Measurements from ENCODE around the gene ANXA2. TPM values are rescaled to one million over a fixed set of nuclear protein-coding genes. Genes with fewer than 3 reads are reported as not detected.

Gene ANXA2
- total RNA-seq, 1 experiment from 2014 or later = 6.7 TPM

DNA sequence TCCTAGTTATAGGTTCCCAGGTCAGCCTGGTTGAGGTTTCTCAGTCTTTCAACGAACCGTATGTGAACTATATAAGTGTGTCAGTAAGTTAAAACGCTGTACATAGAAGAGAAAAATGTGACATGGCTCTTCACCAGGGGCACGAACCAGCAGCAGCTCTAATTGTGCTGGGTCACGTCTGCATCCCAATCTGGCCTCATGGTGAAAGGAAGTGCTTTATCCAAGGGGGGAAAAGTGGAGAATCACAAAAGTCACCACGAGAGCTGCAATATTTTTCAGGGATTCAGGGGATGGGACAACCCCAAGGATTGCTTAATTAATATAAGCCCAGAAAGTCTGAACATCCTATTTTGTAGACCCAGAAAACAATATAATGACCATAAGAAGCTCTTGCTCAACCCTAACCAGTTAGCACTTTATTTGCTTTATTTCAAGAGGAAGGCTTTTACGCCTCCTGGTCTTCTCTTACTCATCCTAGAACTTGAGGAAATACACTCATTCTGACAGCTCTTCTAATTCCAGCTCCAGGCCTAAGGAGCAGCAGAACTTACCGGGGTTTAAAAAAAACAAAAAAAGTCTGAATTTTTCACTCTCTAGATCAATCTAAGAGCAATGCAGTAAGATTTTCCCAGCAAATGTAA, 16.5 kb downstream of the ANXA2 start:
- H3K4me1 ChIP-seq (ENCODE audit: low read length) = no peaks in the 10 kb centered on the region
- no peak overlapping the region for H3K4me3 ChIP-seq (ENCODE audit: low read length)
- no peak for DNase-seq
- H3K9ac ChIP-seq (ENCODE audit: low read length) = no peak overlapping the region
- no peaks in the 10 kb centered on the region for H4K20me1 ChIP-seq (ENCODE audit: insufficient read depth, low read depth, low read length)
- H3K9me3 ChIP-seq (ENCODE audit: low read length) = no peaks in the 10 kb centered on the region
- no peak overlapping the region for H3K27ac ChIP-seq (ENCODE audit: low read length)
- no peaks in the 10 kb centered on the region for H3K27me3 ChIP-seq (ENCODE audit: low read length)
- no peak overlapping the region for H3K4me2 ChIP-seq (ENCODE audit: low read depth, low read length, poor library complexity, severe bottlenecking)
- H3K9me2 ChIP-seq (replicated peaks; ENCODE audit: insufficient read depth, low read length) = no peaks in the 10 kb centered on the region
- no peak overlapping the region for H2AFZ ChIP-seq (ENCODE audit: low read length)
- H3K36me3 ChIP-seq (ENCODE audit: insufficient read depth, low read length) = no peaks in the 10 kb centered on the region
- H3K79me2 ChIP-seq (ENCODE audit: low read length) = no peaks in the 10 kb centered on the region

DNA sequence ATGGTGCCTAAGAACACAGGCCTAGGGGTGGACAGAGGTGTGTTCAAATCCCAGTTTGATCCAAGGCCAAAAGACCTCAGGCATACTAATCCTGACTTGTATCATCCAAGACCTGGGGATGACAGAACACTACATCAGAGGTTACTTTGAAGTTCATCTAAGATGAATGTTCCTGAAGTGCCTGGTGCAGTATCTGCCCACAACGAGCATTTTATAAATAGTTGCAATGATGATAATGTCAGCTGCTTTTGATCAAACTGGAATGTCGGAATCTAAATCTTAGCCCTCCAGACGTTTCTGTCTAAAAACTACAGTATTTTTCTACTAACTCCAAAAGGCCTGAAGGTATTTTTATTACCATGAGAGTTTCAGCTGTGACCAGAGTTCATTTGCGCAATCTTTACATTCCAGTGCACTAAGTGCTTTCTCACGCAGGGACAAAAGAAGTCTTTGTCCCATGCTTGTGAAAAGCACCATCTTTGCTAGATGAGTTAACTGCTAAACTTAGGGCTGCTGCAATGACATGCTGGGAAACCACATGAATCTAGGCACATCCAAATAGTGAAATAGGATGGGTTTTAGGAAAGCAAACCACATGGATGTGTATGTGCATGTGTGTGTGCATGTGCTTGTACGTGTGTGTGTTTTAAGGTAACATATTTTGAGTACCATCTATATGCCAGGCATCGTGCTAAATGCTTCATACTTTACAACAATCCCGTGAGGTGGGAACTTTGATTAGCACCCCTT, 18.1 kb downstream of the ANXA2 start:
- Histone ChIP-seq H3K36me3 (ENCODE audit: insufficient read depth, low read length) (no peaks in the 10 kb centered on the region), H3K27me3 (ENCODE audit: low read length) (no peaks in the 10 kb centered on the region), H3K27ac (ENCODE audit: low read length) (no peak overlapping the region), H3K4me1 (ENCODE audit: low read length) (no peaks in the 10 kb centered on the region), H3K4me3 (ENCODE audit: low read length) (no peak overlapping the region), H3K9me2 (replicated peaks; ENCODE audit: insufficient read depth, low read length) (no peaks in the 10 kb centered on the region), H3K9ac (ENCODE audit: low read length) (no peak overlapping the region), H3K9me3 (ENCODE audit: low read length) (no peaks in the 10 kb centered on the region), H4K20me1 (ENCODE audit: insufficient read depth, low read depth, low read length) (no peaks in the 10 kb centered on the region), H3K4me2 (ENCODE audit: low read depth, low read length, poor library complexity, severe bottlenecking) (no peak overlapping the region), H2AFZ (ENCODE audit: low read length) (no peak overlapping the region), H3K79me2 (ENCODE audit: low read length) (no peaks in the 10 kb centered on the region)
- no peak for DNase-seq

- Histone ChIP-seq H4K20me1 (ENCODE audit: insufficient read depth, low read depth, low read length) (no peaks in the 10 kb centered on the region), H3K4me3 (ENCODE audit: low read length) (no peak overlapping the region), H3K9me3 (ENCODE audit: low read length) (no peaks in the 10 kb centered on the region), H3K27me3 (ENCODE audit: low read length) (no peaks in the 10 kb centered on the region), H3K36me3 (ENCODE audit: insufficient read depth, low read length) (no peaks in the 10 kb centered on the region), H3K27ac (ENCODE audit: low read length) (no peak overlapping the region), H2AFZ (ENCODE audit: low read length) (no peak overlapping the region), H3K9ac (ENCODE audit: low read length) (no peak overlapping the region), H3K9me2 (replicated peaks; ENCODE audit: insufficient read depth, low read length) (no peaks in the 10 kb centered on the region), H3K4me2 (ENCODE audit: low read depth, low read length, poor library complexity, severe bottlenecking) (no peak overlapping the region), H3K4me1 (ENCODE audit: low read length) (no peaks in the 10 kb centered on the region), H3K79me2 (ENCODE audit: low read length) (no peaks in the 10 kb centered on the region)
- DNase-seq = no peak
Measured at GRCh38 chr15:60379185-60379524, 18.6 kb downstream of the ANXA2 start.

DNA sequence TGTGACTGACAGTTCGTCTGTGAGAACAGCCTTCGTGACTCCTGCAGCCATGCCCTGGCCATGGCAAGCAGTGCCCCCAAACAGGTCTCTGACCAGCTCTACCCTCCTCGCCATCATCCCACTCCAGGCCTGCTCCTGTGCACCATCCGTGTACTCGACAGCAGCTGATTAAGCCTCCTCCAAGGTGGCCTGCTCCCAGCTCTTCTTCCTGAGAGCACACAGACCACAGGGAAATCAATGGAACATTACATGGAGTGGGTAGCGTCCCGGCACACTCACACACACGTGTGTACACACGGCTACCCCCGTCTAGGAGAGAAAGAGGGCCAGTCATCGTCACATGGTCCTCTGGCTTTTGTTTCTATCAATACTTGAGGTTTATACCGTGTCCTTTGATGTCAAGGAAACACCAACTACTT, 21.1 kb downstream of the ANXA2 start:
- no peak overlapping the region for H3K9ac ChIP-seq (ENCODE audit: low read length)
- no peaks in the 10 kb centered on the region for H3K9me2 ChIP-seq (replicated peaks; ENCODE audit: insufficient read depth, low read length)
- no peak for DNase-seq
- H3K9me3 ChIP-seq (ENCODE audit: low read length) = no peaks in the 10 kb centered on the region
- no peak overlapping the region for H3K4me2 ChIP-seq (ENCODE audit: low read depth, low read length, poor library complexity, severe bottlenecking)
- no peaks in the 10 kb centered on the region for H3K4me1 ChIP-seq (ENCODE audit: low read length)
- H3K79me2 ChIP-seq (ENCODE audit: low read length) = no peaks in the 10 kb centered on the region
- H3K36me3 ChIP-seq (ENCODE audit: insufficient read depth, low read length) = no peaks in the 10 kb centered on the region
- no peaks in the 10 kb centered on the region for H3K27me3 ChIP-seq (ENCODE audit: low read length)
- no peak overlapping the region for H3K4me3 ChIP-seq (ENCODE audit: low read length)
- no peak overlapping the region for H2AFZ ChIP-seq (ENCODE audit: low read length)
- H3K27ac ChIP-seq (ENCODE audit: low read length) = no peak overlapping the region
- H4K20me1 ChIP-seq (ENCODE audit: insufficient read depth, low read depth, low read length) = no peaks in the 10 kb centered on the region

- Histone ChIP-seq H3K4me1 (ENCODE audit: low read length) (no peaks in the 10 kb centered on the region), H3K79me2 (ENCODE audit: low read length) (no peaks in the 10 kb centered on the region), H3K4me3 (ENCODE audit: low read length) (no peak overlapping the region), H2AFZ (ENCODE audit: low read length) (no peak overlapping the region), H3K9me3 (ENCODE audit: low read length) (no peaks in the 10 kb centered on the region), H3K27ac (ENCODE audit: low read length) (no peak overlapping the region), H3K9ac (ENCODE audit: low read length) (no peak overlapping the region), H4K20me1 (ENCODE audit: insufficient read depth, low read depth, low read length) (no peaks in the 10 kb centered on the region), H3K4me2 (ENCODE audit: low read depth, low read length, poor library complexity, severe bottlenecking) (no peak overlapping the region), H3K36me3 (ENCODE audit: insufficient read depth, low read length) (no peaks in the 10 kb centered on the region), H3K9me2 (replicated peaks; ENCODE audit: insufficient read depth, low read length) (no peaks in the 10 kb centered on the region), H3K27me3 (ENCODE audit: low read length) (no peaks in the 10 kb centered on the region)
- DNase-seq = no peak
Measured at GRCh38 chr15:60375306-60375705, 22.5 kb downstream of the ANXA2 start.

DNA sequence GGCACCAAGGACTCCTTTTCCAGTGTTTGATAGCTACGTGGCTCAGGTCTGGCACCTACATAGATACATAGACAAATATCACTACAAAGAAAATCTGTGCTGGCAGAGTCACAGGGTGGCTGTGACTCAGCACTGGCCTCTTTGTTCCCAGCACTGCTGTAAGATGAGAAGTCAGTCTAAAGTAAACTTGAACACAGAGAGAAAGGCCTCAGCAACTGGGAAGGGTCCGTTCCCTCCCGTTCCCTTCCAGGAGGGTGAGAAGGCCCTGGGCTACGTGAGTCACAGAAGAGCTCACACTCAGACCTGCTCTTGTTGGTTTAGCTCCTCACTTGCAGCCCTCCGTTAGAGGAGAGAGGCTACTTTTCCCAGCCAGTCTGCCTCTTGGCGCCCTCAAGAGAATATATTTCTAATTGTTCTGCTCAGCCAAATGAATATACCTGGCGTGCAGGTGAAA, 23.1 kb downstream of the ANXA2 start:
- DNase-seq = no peak
- no peaks in the 10 kb centered on the region for H3K4me1 ChIP-seq (ENCODE audit: low read length)
- no peak overlapping the region for H2AFZ ChIP-seq (ENCODE audit: low read length)
- H3K36me3 ChIP-seq (ENCODE audit: insufficient read depth, low read length) = no peaks in the 10 kb centered on the region
- H4K20me1 ChIP-seq (ENCODE audit: insufficient read depth, low read depth, low read length) = no peaks in the 10 kb centered on the region
- H3K9me3 ChIP-seq (ENCODE audit: low read length) = no peaks in the 10 kb centered on the region
- H3K9ac ChIP-seq (ENCODE audit: low read length) = no peak overlapping the region
- H3K79me2 ChIP-seq (ENCODE audit: low read length) = no peaks in the 10 kb centered on the region
- H3K4me3 ChIP-seq (ENCODE audit: low read length) = no peak overlapping the region
- no peak overlapping the region for H3K27ac ChIP-seq (ENCODE audit: low read length)
- H3K27me3 ChIP-seq (ENCODE audit: low read length) = no peaks in the 10 kb centered on the region
- no peaks in the 10 kb centered on the region for H3K9me2 ChIP-seq (replicated peaks; ENCODE audit: insufficient read depth, low read length)
- no peak overlapping the region for H3K4me2 ChIP-seq (ENCODE audit: low read depth, low read length, poor library complexity, severe bottlenecking)

DNA sequence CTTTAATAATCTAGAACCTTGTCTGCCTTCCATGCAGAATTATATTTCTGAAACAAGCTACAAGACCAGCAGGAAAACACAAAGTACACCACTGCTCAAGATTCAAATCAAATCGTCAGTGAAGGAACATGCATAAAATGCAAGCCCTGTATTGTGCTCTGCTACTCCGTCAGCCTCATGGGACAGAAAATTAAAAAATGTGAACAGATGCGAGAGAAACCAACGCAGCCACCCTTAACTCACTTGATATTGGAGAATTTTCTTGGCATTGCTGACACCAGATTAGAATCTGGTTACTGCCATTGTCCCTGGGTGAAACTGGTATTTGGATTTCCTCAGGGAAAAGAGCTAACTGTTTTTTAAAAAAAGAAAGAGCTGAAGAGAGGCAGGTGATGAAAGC, 23.6 kb downstream of the ANXA2 start:
- no peaks in the 10 kb centered on the region for H4K20me1 ChIP-seq (ENCODE audit: insufficient read depth, low read depth, low read length)
- no peak overlapping the region for H2AFZ ChIP-seq (ENCODE audit: low read length)
- H3K36me3 ChIP-seq (ENCODE audit: insufficient read depth, low read length) = no peaks in the 10 kb centered on the region
- no peak overlapping the region for H3K4me2 ChIP-seq (ENCODE audit: low read depth, low read length, poor library complexity, severe bottlenecking)
- no peaks in the 10 kb centered on the region for H3K4me1 ChIP-seq (ENCODE audit: low read length)
- no peak overlapping the region for H3K9ac ChIP-seq (ENCODE audit: low read length)
- no peaks in the 10 kb centered on the region for H3K79me2 ChIP-seq (ENCODE audit: low read length)
- H3K4me3 ChIP-seq (ENCODE audit: low read length) = no peak overlapping the region
- H3K9me2 ChIP-seq (replicated peaks; ENCODE audit: insufficient read depth, low read length) = no peaks in the 10 kb centered on the region
- no peak overlapping the region for H3K27ac ChIP-seq (ENCODE audit: low read length)
- DNase-seq = no peak
- H3K27me3 ChIP-seq (ENCODE audit: low read length) = no peaks in the 10 kb centered on the region
- H3K9me3 ChIP-seq (ENCODE audit: low read length) = no peaks in the 10 kb centered on the region

GRCh38 chr15:60373745-60374144, 24.0 kb downstream of the ANXA2 start:
- no peak overlapping the region for H3K27ac ChIP-seq (ENCODE audit: low read length)
- H4K20me1 ChIP-seq (ENCODE audit: insufficient read depth, low read depth, low read length) = no peaks in the 10 kb centered on the region
- H3K79me2 ChIP-seq (ENCODE audit: low read length) = no peaks in the 10 kb centered on the region

More at GRCh38 chr15:60373745-60374144, 24.0 kb downstream of the ANXA2 start:
- no peaks in the 10 kb centered on the region for H3K4me1 ChIP-seq (ENCODE audit: low read length)
- H2AFZ ChIP-seq (ENCODE audit: low read length) = no peak overlapping the region
- no peaks in the 10 kb centered on the region for H3K9me3 ChIP-seq (ENCODE audit: low read length)
- H3K9ac ChIP-seq (ENCODE audit: low read length) = no peak overlapping the region
- no peak overlapping the region for H3K4me2 ChIP-seq (ENCODE audit: low read depth, low read length, poor library complexity, severe bottlenecking)
- no peaks in the 10 kb centered on the region for H3K9me2 ChIP-seq (replicated peaks; ENCODE audit: insufficient read depth, low read length)
- no peak for DNase-seq
- no peak overlapping the region for H3K4me3 ChIP-seq (ENCODE audit: low read length)
- no peaks in the 10 kb centered on the region for H3K36me3 ChIP-seq (ENCODE audit: insufficient read depth, low read length)
- H3K27me3 ChIP-seq (ENCODE audit: low read length) = no peaks in the 10 kb centered on the region

Measured in Karpas-422 (cell line).